ENCODE measurements around the gene B4GALT5. TPM values are rescaled to one million over a fixed set of nuclear protein-coding genes. Genes with fewer than 3 reads are reported as not detected.
A peak's percentile ranks its signal among the peaks of the same experiment; 100 is the strongest.

Gene B4GALT5
- total RNA-seq, 1 experiment from 2014 or later, result 62.4 TPM

DNA sequence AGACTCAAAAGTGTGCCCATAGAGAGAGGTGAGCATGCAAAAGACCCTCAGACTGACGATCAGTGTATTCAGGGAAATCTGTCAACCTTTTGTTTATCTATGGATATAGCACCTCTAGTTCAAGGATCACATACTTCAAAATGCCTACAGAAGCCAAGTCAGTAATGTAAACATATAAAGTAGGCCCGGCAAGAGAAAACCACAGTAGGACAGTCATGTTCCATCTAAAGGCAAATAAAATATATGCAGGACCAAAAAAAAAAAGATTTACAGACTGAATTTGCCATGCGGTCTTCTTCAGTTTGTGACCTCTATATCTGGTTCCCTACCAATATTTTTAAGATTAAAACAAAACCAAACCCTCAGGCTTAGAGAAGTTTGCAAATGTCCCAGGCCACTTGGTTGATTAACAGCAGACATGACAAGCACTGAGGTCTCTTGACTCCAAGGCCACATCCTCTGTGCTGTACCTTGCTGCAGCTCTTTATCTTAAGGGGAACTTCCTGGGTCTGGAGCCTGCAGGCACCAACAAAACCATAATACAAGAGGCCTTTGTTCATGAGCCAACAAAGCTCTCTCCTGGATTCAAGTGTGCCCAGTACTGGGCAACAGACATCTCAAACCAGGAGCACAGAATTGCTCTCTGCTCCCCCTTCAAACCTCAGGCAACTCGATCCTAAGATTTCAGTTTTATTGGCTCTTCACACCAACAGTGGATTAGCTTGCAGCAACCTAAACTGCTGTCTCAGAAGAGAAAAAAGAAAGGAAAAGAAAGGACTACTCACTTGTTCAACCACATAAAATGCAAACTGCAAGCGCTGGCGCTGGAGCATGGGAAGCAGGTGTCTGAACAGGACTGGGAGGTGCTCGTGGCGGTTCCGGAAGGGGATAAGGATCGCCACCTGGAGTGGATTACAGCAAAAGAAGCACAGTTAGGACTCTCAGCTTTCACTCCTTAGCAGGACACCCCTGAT lies 71.7 kb downstream of the B4GALT5 start (continued):
- TF ChIP-seq, protein P1, sequence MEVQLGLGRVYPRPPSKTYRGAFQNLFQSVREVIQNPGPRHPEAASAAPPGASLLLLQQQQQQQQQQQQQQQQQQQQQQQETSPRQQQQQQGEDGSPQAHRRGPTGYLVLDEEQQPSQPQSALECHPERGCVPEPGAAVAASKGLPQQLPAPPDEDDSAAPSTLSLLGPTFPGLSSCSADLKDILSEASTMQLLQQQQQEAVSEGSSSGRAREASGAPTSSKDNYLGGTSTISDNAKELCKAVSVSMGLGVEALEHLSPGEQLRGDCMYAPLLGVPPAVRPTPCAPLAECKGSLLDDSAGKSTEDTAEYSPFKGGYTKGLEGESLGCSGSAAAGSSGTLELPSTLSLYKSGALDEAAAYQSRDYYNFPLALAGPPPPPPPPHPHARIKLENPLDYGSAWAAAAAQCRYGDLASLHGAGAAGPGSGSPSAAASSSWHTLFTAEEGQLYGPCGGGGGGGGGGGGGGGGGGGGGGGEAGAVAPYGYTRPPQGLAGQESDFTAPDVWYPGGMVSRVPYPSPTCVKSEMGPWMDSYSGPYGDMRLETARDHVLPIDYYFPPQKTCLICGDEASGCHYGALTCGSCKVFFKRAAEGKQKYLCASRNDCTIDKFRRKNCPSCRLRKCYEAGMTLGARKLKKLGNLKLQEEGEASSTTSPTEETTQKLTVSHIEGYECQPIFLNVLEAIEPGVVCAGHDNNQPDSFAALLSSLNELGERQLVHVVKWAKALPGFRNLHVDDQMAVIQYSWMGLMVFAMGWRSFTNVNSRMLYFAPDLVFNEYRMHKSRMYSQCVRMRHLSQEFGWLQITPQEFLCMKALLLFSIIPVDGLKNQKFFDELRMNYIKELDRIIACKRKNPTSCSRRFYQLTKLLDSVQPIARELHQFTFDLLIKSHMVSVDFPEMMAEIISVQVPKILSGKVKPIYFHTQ (CRISPR knock-in tag; IDR thresholded peaks at IDR 0.05), result no peak
- TF ChIP-seq ZNF423 (CRISPR knock-in tag; IDR thresholded peaks at IDR 0.05), result no peak
- TF ChIP-seq, protein P2, sequence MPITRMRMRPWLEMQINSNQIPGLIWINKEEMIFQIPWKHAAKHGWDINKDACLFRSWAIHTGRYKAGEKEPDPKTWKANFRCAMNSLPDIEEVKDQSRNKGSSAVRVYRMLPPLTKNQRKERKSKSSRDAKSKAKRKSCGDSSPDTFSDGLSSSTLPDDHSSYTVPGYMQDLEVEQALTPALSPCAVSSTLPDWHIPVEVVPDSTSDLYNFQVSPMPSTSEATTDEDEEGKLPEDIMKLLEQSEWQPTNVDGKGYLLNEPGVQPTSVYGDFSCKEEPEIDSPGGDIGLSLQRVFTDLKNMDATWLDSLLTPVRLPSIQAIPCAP (CRISPR knock-in tag; IDR thresholded peaks at IDR 0.05), result no peak
- no peak for TF ChIP-seq CBFB (CRISPR knock-in tag; IDR thresholded peaks at IDR 0.05; ENCODE audit: low read depth)
- TF ChIP-seq ZNF671 (CRISPR knock-in tag; IDR thresholded peaks at IDR 0.05), result no peak
- TF ChIP-seq TEAD1 (CRISPR knock-in tag; IDR thresholded peaks at IDR 0.05), result no peak
- TF ChIP-seq JAZF1 (CRISPR knock-in tag; IDR thresholded peaks at IDR 0.05), result no peak
- TF ChIP-seq, protein P3, sequence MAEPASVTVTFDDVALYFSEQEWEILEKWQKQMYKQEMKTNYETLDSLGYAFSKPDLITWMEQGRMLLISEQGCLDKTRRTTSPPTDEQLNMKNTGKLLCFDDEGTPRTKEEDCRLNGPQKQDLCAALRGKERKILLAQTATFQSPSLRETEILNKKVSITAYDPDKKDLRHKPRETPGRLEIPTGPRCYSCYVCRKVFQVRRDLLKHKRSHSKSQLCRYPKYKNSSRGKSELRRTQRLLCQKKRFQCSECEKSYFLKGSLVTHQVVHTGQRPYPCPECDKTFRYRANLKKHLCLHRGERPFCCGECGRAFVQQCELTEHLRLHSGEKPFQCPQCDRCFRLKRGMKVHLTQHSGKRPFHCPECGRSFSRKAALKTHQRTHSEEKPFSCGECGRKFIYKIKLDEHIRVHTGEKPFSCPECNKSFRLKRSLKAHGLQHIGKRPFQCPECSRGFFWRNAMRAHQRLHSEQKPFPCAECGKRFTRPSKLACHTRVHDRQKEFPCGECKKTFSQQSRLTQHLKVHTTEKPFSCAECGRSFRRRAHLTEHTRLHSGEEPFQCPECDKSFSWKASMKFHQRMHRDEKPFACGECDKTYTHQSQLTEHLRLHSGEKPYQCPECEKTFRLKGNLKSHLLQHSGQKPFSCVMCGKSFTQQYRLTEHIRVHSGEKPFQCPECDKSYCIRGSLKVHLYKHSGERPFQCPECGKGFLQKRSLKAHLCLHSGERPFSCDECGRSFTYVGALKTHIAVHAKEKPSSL (CRISPR knock-in tag; conservative IDR thresholded peaks at IDR 0.05), result no peak

DNA sequence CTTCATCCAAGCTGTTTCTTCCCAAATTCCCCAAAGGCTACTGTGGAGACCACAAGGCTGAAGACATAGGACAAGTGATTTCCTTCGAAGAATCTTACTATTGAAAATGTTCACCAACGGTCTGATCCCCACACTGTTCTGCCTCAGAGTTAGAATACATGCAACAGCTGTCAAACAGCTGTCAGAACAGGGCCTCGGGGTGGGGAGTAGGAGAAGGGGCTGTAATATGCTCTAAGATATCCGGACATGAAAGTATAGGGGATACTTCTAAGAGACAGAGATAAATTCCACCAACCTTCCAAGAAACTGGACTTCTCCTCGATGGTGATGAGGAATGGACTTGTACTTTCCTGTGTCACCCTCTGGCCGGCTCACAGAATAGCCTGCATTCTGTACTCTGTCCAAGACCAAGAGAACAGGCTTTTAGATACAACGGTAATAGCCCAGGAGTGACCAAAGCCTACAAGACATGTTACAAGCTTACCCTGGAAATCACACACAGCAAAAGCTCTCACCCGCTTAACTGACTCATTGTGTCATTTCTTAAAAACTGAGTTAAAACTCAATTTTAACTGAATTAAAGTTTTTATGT lies 76.5 kb downstream of the B4GALT5 start:
- ChIA-PET CTCF (interaction anchor here (1.9 kb wide), 1 partner anchor 209 kb away, joined by 5 read pairs; no protein-coding TSS in a partner anchor), POLR2A (no interaction called here)
- peaks cover 30% of the 10 kb centered on the region for H3K4me1 Mint-ChIP-seq
- DNase-seq (ENCODE audit: low spot score) (no peak), ATAC-seq (no peak)
- H3K36me3 Mint-ChIP-seq, result peaks cover 54% of the 10 kb centered on the region
- H3K9me3 Mint-ChIP-seq, result no peaks in the 10 kb centered on the region
- TF ChIP-seq, protein P4, sequence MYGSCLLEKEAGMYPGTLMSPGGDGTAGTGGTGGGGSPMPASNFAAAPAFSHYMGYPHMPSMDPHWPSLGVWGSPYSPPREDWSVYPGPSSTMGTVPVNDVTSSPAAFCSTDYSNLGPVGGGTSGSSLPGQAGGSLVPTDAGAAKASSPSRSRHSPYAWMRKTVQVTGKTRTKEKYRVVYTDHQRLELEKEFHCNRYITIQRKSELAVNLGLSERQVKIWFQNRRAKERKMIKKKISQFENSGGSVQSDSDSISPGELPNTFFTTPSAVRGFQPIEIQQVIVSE (CRISPR knock-in tag; IDR thresholded peaks at IDR 0.05; ENCODE audit: borderline replicate concordance), result no peak
- TF ChIP-seq MYBL2 (CRISPR knock-in tag; IDR thresholded peaks at IDR 0.05), result no peak
- TF ChIP-seq, protein P5, sequence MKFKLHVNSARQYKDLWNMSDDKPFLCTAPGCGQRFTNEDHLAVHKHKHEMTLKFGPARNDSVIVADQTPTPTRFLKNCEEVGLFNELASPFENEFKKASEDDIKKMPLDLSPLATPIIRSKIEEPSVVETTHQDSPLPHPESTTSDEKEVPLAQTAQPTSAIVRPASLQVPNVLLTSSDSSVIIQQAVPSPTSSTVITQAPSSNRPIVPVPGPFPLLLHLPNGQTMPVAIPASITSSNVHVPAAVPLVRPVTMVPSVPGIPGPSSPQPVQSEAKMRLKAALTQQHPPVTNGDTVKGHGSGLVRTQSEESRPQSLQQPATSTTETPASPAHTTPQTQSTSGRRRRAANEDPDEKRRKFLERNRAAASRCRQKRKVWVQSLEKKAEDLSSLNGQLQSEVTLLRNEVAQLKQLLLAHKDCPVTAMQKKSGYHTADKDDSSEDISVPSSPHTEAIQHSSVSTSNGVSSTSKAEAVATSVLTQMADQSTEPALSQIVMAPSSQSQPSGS (CRISPR knock-in tag; IDR thresholded peaks at IDR 0.05; ENCODE audit: borderline replicate concordance, low read depth), result no peak
- no peak overlapping the region; the same call in 1 of the 2 replicates for H3K27ac Mint-ChIP-seq
- H3K27me3 Mint-ChIP-seq (ENCODE audit: low read depth), result no peaks in the 10 kb centered on the region
- H3K4me3 Mint-ChIP-seq, result no peak overlapping the region

DNA sequence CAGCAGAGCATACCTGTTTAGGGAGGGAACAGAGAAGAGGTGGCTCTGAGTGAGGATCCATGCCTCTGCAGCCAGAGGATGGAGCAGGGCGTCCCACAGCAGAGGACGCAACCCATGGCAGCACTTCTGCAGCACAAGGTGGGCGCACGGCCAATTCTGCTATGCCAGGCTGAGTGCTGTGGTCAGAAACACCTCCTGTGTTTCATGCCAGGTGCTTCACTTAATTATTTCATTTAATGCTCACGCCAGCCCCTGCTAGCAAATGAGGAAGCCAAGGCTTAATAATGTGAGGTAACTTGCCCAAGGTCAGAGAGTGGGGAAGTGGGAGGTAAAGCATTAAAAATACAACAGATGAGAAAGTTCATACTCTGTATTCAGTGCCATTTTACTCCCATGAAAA lies 77.2 kb downstream of the B4GALT5 start:
- DNase-seq (ENCODE audit: low spot score), result no peak
- Mint-ChIP-seq H3K27ac (peak overlapping the region; percentile 58; the same call in 1 of the 2 replicates), H3K36me3 (peaks cover 48% of the 10 kb centered on the region), H3K9me3 (no peaks in the 10 kb centered on the region), H3K4me3 (no peak overlapping the region), H3K27me3 (ENCODE audit: low read depth) (no peaks in the 10 kb centered on the region), H3K4me1 (peaks cover 37% of the 10 kb centered on the region)
- CTCF ChIA-PET, result no interaction called here
- no peak for ATAC-seq
- POLR2A ChIA-PET, result no interaction called here
- TF ChIP-seq, protein P6, sequence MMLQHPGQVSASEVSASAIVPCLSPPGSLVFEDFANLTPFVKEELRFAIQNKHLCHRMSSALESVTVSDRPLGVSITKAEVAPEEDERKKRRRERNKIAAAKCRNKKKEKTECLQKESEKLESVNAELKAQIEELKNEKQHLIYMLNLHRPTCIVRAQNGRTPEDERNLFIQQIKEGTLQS (CRISPR knock-in tag; conservative IDR thresholded peaks at IDR 0.05), result no peak
- TF ChIP-seq, protein P7, sequence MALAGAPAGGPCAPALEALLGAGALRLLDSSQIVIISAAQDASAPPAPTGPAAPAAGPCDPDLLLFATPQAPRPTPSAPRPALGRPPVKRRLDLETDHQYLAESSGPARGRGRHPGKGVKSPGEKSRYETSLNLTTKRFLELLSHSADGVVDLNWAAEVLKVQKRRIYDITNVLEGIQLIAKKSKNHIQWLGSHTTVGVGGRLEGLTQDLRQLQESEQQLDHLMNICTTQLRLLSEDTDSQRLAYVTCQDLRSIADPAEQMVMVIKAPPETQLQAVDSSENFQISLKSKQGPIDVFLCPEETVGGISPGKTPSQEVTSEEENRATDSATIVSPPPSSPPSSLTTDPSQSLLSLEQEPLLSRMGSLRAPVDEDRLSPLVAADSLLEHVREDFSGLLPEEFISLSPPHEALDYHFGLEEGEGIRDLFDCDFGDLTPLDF (CRISPR knock-in tag; IDR thresholded peaks at IDR 0.05), result no peak
- TF ChIP-seq FOXP1 (CRISPR knock-in tag; IDR thresholded peaks at IDR 0.05; ENCODE audit: borderline replicate concordance) (no peak), NFATC4 (CRISPR knock-in tag; IDR thresholded peaks at IDR 0.05) (no peak), ZNF317 (CRISPR knock-in tag; IDR thresholded peaks at IDR 0.05; ENCODE audit: borderline replicate concordance, low read depth) (no peak)
